OCI-LY7 (cell line): Measurements from ENCODE around the gene KRTAP9-7.

Experiments
- EZH2phosphoT487 ChIP-seq: fragments of 200-600 bp; sonication (generic); IDR thresholded peaks from 2 replicates; pipeline ENCODE4 v1.6.1; 2018; ENCODE audit warnings: low read depth, borderline replicate concordance, mild to moderate bottlenecking, mixed run types, antibody characterized with exemption, low read length, moderate library complexity, mixed read lengths
- TF ChIP-seq, protein P1 (sequence below): fragments of 200-600 bp; sonication (generic); conservative IDR thresholded peaks from 2 replicates; pipeline ENCODE4 v1.5.1; 2014; ENCODE audit warnings: mild to moderate bottlenecking, antibody characterized with exemption, low read length, moderate library complexity, mixed read lengths

GRCh38 chr17:41308918-41309359 lies 33.4 kb downstream of the KRTAP9-7 start, which contains the start of gene KRTAP16-1:
- TF ChIP-seq, protein P1, sequence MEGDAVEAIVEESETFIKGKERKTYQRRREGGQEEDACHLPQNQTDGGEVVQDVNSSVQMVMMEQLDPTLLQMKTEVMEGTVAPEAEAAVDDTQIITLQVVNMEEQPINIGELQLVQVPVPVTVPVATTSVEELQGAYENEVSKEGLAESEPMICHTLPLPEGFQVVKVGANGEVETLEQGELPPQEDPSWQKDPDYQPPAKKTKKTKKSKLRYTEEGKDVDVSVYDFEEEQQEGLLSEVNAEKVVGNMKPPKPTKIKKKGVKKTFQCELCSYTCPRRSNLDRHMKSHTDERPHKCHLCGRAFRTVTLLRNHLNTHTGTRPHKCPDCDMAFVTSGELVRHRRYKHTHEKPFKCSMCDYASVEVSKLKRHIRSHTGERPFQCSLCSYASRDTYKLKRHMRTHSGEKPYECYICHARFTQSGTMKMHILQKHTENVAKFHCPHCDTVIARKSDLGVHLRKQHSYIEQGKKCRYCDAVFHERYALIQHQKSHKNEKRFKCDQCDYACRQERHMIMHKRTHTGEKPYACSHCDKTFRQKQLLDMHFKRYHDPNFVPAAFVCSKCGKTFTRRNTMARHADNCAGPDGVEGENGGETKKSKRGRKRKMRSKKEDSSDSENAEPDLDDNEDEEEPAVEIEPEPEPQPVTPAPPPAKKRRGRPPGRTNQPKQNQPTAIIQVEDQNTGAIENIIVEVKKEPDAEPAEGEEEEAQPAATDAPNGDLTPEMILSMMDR = no peak
- TF ChIP-seq EZH2phosphoT487 = no peak
